M059J (cell line): ENCODE results near the gene NECAB3. TPM values are rescaled to one million over a fixed set of nuclear protein-coding genes. Genes with fewer than 3 reads are reported as not detected.
A peak's percentile ranks its signal among the peaks of the same experiment; 100 is the strongest.

Experiments
- DNase-seq: peaks from one replicate; pipeline ENCODE4 v3.0.0-alpha.2; 2012; ENCODE audit warnings: low read depth
- total RNA-seq: library from RNA; depleted of rRNA; stranded (reverse); fragments of >200 nt; shearing (Covaris generic); gene quantifications from 2 replicates; pipeline ENCODE4 v1.2.3, GENCODE V29; 2014

NECAB3 gene
- total RNA-seq, 1 experiment from 2014 or later: 60.5 TPM

GRCh38 chr20:33677991-33678702 lies 3.9 kb upstream of the NECAB3 start:
- no peak for DNase-seq

- DNase-seq: no peak
These were observed 2.7 kb upstream of the NECAB3 start for GRCh38 chr20:33676652-33677645.

- no peak for DNase-seq
These were observed 1.9 kb upstream of the NECAB3 start for GRCh38 chr20:33676121-33676520.

GRCh38 chr20:33675136-33675959 lies 1.1 kb upstream of the NECAB3 start:
- DNase-seq: no peak

- DNase-seq: peak; percentile 81
These were observed 576 bp downstream of the NECAB3 start for GRCh38 chr20:33673410-33674293.

- no peak for DNase-seq
These were observed 1.2 kb downstream of the NECAB3 start for GRCh38 chr20:33673114-33673409.

- no peak for DNase-seq
These were observed 1.7 kb downstream of the NECAB3 start for GRCh38 chr20:33672426-33673113.

GRCh38 chr20:33671573-33672288 lies 2.5 kb downstream of the NECAB3 start:
- DNase-seq: no peak

- DNase-seq: no peak
These were observed 3.3 kb downstream of the NECAB3 start for GRCh38 chr20:33670715-33671499.

- DNase-seq: no peak
These were observed 4.2 kb downstream of the NECAB3 start for GRCh38 chr20:33669873-33670640.

- DNase-seq: no peak
These were observed 5.0 kb downstream of the NECAB3 start for GRCh38 chr20:33669224-33669623.

GRCh38 chr20:33668466-33669155 lies 5.6 kb downstream of the NECAB3 start:
- DNase-seq: no peak

GRCh38 chr20:33667676-33668465 lies 6.4 kb downstream of the NECAB3 start:
- DNase-seq: no peak

- DNase-seq: no peak
These were observed 7.0 kb downstream of the NECAB3 start for GRCh38 chr20:33667245-33667675.

- DNase-seq: no peak
These were observed 7.7 kb downstream of the NECAB3 start, which contains the start of gene ACTL10 for GRCh38 chr20:33666293-33667244. Gene ACTL10 (plus strand): TSS chr20:33666943. CDS start chr20:33667498, 555 bp downstream.
